HG03558 (cell line): Measurements from ENCODE around the gene RAPGEF6.
A peak's percentile ranks its signal among the peaks of the same experiment; 100 is the strongest.
"Not testable (repeated sequence)": the region's sequence is repeated elsewhere in the genome, so short reads cannot be mapped to it uniquely, and the experiment has no call there.

ENCODE experiments used
- ATAC-seq: cut with Tn5 transposase; IDR thresholded peaks from one replicate; pipeline ENCODE4 v1.9.1; 2021; ENCODE audit warnings: moderate number of reproducible peaks; ENCODE audit not compliant: unreplicated experiment; ENCODE audit errors: extremely low read depth

RAPGEF6 gene, protein sequence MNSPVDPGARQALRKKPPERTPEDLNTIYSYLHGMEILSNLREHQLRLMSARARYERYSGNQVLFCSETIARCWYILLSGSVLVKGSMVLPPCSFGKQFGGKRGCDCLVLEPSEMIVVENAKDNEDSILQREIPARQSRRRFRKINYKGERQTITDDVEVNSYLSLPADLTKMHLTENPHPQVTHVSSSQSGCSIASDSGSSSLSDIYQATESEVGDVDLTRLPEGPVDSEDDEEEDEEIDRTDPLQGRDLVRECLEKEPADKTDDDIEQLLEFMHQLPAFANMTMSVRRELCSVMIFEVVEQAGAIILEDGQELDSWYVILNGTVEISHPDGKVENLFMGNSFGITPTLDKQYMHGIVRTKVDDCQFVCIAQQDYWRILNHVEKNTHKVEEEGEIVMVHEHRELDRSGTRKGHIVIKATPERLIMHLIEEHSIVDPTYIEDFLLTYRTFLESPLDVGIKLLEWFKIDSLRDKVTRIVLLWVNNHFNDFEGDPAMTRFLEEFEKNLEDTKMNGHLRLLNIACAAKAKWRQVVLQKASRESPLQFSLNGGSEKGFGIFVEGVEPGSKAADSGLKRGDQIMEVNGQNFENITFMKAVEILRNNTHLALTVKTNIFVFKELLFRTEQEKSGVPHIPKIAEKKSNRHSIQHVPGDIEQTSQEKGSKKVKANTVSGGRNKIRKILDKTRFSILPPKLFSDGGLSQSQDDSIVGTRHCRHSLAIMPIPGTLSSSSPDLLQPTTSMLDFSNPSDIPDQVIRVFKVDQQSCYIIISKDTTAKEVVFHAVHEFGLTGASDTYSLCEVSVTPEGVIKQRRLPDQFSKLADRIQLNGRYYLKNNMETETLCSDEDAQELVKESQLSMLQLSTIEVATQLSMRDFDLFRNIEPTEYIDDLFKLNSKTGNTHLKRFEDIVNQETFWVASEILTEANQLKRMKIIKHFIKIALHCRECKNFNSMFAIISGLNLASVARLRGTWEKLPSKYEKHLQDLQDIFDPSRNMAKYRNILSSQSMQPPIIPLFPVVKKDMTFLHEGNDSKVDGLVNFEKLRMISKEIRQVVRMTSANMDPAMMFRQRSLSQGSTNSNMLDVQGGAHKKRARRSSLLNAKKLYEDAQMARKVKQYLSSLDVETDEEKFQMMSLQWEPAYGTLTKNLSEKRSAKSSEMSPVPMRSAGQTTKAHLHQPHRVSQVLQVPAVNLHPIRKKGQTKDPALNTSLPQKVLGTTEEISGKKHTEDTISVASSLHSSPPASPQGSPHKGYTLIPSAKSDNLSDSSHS (N-terminal part only)

DNA sequence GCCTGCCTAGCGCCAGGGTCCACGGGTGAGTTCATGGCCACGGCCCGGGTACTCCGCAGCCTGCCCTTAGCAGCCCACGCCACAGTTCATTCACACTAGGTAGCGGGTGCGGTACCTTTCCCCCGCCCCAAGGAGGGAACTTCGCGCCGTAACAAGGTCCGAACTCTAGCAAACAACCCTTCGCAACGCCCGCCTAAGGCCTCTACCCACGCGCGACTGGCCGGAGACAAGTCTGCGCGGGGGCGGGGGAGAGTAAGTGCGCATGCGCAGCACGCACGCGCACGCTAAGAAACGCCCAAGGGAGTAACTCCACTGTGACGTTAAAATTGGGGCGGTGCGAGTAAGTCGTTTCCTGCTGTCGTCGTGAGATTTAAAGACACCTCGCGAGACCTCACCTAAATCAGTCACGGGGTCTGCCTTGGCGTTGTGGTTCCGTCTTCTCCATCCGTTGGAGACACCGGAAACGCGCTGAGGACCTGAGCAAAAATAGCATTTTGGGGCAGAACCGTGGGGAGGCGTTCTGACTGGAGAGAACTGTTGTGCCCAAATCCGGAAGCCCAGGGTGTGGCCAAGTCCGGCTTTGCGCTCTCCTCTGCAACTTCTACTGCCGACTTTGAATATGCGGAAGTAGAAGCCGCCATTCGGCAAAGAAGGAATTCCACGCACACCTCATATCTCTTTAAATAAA lies at the start of gene RAPGEF6:
Gene RAPGEF6, minus strand, starts transcription at position 234 of the 688 bp plus-strand sequence. Its CDS starts 199 bp downstream, at position 35.
- peak; percentile 75 for ATAC-seq

DNA sequence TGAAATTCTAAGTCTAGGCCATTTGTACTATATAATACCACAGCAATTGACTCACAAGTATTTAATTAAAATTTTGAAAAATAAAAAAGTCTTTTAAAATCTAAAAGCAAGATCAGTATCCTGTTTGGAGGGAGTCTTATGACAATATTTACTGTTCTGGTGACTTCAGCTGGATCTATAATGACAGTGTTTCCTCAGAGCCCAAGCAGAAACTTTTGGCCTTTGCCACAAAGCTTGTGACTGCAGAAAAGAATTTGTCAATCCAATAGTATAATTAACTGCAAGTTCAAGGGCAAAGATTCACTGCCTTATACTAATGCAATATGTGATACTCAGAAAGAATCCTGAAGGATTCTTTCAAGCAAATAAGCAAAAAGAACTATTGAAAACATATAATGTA lies 49.6 kb upstream of the RAPGEF6 start:
- no peak for ATAC-seq

DNA sequence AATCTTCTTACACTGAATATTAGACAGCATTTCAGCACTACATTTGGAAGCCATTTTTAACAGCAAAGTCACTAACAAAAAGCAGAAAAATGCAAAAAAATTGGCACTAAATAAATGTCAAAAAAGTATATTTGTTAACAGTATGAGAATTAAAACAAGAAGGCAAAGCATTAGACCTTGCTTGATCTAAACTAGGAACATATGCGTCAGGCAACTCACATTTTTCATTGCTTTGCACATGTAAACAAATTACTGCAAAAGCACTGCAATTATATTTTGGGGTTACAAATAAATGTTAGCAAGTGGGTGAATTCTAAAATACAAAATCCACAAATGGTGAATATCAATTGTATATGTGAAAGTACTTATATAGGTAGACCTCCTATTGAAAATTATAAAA lies 49.0 kb upstream of the RAPGEF6 start:
- no peak for ATAC-seq

DNA sequence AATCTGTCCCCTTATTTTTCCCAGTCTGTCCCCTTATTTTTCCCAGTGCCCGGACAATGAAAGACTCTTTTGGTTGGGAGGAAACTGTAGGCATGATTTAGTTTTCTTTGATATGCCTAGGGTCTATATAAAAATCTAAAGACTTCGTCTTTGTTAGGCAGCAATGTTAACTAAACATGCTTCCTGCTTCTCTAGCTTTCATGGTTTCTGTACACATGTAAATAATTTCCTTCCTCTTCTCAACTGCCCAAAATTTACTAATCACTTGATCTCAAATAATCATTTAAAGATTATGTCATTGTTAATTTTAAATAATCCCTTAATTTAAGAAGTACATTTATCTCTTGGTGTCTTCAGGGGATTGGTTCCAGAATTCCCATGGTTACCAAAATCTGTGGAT lies 47.8 kb upstream of the RAPGEF6 start:
- no peak for ATAC-seq

DNA sequence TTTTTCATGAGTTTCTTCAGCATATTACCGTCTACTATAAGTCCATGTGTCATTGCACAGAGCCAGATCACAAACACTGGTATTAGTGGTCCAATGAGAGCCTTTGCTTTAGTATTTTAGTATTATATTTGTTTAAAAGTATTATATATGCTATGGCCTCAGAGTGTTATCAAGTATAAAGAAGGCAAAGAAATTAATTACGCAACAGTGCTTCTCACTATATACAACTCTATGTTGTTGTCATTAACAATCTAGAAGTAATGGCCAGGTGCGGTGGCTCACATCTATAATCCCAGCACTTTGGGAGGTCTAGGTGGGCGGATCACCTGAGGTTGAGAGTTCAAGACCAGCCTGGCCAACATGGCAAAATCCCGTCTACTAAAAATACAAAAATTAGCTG lies 47.1 kb upstream of the RAPGEF6 start:
- ATAC-seq, result no peak

DNA sequence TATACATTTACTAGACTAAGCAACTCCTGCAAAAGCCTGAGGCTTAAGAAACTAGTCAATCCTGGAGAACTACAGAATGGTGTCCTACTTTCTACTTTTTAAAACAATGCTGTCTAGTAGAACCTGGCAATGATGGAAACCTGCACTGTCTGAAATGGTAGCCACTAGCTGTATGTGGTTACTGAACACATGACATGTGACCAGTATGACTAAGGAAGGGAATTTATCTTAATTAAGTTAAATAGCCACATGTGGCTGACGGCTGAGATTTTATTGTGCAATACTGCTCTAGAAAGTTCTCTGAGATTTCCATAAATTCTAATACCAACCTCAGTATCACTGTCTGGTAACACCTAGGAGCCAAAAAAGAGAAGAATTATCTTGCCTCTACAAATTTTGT lies 44.9 kb upstream of the RAPGEF6 start:
- no peak for ATAC-seq

DNA sequence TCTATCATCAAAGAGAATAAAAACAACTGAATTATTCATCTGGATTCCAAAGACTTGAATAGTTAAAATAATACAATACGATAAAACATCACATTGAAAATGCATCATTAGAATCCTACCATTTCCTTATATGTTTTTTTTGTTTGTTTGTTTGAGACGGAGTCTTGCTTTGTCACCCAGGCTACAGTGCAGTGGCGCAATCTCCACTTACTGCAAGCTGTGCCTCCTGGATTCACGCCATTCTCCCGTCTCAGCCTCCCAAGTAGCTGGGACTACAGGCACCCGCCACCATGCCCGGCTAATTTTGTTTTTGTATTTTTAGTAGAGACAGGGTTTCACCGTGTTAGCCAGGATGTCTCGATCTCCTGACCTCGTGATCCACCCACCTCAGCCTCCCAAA lies 43.2 kb upstream of the RAPGEF6 start:
- ATAC-seq, result not testable (repeated sequence)

DNA sequence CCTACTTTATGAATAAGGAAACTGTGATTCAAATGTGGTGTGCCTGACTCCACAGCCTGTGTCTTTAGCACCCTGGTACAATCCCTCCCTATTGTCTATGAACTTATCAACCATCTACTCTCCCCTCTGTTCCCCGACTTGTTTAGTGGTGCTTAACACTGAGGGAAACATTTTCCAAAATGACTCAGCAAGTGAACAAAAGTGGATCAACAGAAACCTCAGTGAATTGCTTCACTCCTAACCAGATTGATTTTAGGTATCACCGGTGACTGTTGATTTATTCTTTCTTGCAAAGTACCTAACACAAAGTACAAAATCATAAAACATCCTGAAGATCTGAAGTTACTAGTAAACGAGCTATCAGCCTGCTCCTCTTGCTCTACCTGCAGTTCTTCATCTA lies 42.1 kb upstream of the RAPGEF6 start:
- ATAC-seq, result no peak

DNA sequence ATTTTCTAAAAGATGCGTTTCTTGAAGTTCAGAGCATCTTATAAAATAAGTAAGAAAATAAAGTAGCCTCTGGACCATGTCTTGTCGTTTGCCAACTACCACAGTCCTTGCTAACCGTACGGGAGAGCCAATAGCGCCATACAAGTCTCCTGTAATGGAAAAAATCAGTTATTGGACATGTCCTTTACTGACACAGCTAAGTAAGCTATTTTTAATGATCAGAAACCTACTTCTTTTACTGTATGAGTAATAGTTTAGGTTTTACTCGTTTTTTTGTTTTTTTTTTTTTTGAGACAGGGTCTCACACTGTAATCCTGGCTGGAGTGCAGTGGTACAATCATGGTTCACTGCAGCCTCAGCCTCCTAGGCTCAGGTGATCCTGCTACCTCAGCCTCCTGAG lies 37.7 kb upstream of the RAPGEF6 start:
- ATAC-seq, result no peak

DNA sequence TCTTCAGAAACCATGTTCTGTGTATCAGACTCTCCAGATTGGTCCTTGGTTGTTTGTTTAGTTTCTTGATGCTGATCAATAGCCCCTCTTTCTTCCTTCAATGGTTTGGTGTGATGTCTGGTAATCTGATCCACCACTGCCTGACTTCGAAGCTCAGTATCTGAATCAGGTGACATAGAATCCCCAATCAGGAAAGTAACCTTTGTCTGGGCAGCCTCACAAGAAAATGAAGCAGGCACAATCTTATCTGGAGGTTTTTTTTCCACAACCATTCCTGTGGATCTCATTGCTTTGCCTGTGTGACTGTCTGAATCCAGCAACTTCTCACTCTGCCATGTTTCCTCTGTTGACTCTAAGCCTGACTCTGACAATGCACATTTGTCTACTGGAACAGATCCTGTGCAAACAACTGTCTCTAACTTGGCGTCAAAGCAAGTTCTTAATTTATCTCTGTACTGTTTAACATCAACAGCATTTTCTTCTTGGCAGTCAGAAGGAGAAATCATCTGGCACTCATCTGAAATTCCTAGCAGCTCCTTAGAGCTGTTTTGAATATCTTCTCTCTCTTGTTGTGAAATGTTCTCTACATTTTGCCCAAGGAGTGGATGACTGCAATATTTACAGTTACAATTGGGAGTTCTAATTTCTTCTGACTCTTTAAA lies 37.1 kb upstream of the RAPGEF6 start:
- no peak for ATAC-seq

DNA sequence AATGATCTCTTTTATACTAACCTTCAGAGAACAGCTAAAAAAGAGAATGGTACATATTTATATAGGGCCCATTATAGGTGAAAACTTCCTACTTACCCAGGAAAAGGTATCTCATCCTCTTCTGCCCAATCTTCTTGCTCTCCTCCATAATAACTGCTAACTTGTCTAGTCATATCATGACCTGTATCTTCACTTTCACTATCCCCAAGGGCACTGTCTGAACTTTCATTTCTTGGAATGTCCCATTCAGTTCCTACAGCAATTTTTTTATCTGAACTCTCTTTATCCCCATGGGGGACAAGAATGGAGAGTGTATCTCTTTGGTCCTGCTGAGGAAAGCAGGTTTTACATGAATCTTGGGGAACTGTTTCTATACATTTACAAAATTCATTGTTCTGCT lies 36.4 kb upstream of the RAPGEF6 start:
- peak; percentile 53 for ATAC-seq

DNA sequence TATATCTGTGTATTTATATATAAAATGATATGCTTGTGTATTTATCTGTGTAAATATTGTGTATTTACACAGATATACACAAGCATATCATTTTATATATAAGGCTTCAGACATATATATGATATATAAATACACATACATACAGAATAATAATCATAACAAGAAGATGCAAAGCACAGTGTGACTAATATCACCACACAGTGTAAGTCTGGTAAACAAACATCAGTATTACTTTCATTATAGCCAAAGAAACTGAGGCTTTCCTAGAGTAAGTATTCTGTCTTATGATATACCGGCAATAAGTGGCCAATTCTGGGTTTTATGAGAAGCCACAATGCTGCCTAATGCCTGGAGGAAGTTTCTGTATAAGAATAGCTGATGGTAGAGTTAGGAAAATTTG lies 29.9 kb upstream of the RAPGEF6 start:
- ATAC-seq, result no peak

DNA sequence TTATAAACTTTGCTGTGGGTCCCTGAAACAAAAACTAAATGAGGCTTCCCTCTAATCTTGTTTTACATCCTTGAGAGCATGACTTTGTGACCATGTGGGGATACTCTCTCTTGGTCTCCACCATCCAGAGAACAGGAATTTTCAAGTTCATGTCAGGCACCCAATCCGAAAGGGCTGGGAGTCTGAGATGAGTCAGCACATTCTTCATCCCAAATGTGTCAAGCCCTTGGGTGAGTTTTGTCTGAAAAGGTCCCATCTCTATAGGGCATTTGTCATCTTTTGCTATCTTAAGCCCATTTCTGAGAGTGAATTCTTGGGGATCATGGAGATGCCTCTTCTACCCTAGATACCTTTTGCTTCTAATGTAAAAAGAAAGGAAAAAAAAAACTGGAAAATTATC lies 26.9 kb upstream of the RAPGEF6 start:
- no peak for ATAC-seq

DNA sequence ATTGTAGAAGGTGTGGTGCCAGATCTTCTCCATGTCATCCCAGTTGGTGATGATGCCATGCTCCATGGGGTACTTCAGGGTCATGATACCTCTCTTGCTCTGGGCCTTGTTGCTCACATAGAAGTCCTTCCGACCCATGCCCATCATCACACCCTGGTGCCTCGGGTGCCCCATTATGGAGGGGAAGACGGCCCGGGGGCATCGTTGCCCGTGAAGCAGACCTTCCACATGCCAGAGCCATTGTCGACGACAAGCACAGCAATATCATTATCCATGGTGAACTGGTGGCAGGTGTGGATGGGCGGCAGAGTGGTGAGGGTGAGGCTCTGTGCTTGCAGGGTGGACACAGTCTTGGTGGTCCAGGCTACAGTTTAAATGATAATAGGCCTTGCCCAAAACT lies 24.8 kb upstream of the RAPGEF6 start:
- no peak for ATAC-seq

DNA sequence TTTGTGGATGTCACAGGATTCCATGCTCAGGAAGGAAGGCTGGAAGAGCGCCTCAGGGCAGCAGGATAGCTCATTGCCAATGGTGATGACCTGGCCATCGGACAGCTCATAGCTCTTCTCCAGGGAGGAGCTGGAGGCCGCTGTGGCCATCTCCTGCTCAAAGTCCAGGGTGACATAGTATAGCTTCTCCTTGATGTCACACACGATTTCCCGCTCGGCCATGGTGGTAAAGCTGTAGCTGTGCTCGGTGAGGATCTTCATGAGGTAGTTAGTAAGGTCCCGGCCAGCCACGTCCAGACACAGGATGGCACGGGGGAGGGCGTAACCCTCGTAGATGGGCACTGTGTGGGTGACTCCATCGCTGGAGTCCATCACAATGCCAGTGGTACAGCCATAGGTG lies 24.3 kb upstream of the RAPGEF6 start:
- ATAC-seq, result no peak

DNA sequence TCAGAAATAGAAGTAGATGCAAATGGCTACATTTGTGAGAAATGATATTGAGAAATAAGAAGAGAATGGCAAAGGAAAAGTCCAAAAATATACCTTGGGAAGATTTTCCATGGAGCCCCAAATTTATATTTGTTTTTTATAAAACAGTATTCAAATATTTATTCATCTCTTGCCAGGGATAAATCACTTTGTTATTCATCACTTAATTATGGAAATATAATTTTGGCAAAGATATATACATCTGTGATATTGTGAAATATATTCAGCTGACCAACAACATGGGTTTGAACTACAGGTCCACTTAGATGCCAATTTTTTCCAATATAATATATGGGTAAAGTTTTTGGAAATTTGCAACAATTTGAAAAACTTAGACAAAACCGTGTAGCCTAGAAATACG lies 19.7 kb upstream of the RAPGEF6 start:
- no peak for ATAC-seq

DNA sequence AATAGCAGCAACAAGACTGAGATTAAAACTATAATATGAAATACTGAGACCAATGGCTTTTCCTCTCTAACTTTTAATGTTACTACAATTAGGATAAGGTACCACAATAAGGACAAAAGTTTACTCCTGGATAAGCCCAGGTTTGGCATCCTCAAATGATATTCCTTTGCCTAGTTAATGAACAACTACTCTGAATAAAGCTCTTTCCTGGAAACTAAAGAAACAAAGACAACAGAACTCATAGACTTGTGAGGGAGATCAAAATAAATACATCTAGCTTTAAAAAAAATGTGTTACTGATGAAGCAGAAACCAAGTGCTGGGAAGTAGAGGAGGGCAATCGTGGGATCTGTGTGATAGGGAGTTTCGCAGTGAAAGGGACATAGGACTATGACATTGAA lies 19.3 kb upstream of the RAPGEF6 start:
- no peak for ATAC-seq

DNA sequence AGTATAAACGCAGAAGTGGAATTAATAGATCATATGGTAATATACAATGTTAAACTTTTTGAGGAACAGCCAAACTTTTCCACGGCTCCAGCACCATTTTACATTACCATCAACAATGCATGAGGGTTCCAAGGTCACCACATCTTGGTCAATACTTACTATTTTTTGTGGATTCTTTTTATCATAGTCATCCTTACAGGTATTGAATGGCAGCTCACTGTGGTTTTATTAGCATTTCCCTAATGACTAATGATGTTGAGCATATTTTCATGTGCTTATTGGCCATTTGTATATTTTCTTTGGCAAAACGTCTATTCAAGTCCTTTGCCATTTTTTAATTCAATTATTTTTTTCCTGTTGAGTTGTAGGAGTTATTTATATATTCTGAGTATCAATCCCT lies 14.1 kb upstream of the RAPGEF6 start:
- ATAC-seq, result no peak

DNA sequence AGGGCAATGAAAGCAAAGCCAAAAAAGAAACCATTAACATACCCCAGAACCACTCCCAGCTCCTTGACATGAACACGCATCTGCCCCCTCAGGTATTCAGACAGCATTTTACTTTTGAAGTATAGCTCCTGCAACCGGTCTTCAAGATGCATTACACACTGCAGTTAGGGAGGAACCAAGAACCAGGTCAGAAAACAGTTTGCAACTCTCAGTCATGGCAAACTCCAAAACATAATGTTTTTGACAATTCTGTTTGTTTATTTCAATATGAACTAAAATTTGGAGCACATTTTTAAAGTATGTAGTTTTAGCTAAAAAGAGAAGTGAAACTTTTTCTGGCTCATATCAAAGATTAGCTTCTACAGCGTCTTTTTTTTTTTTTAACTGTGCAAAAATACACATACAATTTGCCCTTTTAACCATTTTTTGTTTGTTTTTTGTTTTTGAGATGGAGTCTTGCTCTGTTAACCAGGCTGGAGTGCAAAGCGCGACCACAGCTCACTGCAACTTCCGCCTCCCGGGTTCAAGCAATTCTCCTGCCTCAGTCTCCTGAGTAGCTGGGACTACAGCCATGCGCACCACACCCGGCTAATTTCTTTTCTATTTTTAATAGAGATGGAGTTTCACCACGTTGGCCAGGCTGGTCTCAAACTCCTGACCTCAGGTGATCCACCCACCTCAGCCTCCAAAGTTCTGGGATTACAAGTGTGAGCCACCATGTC lies 12.2 kb upstream of the RAPGEF6 start:
- peak; percentile 40 for ATAC-seq
